WERI-Rb-1 (cell line): Measurements from ENCODE around the gene KLF5.

Source experiments
- DNase-seq: peaks from one replicate; pipeline ENCODE4 v3.0.0-alpha.2; 2020
- H3K27ac ChIP-seq: fragments of 250-450 bp; sonication (Bioruptor Pico); 2 replicates; pipeline ENCODE4 v1.5.1; 2020; ENCODE audit warnings: mild to moderate bottlenecking, moderate library complexity
- H3K27me3 ChIP-seq: fragments of 250-450 bp; sonication (Bioruptor Pico); 2 replicates; pipeline ENCODE4 v1.5.1; 2021; ENCODE audit warnings: mild to moderate bottlenecking, low read depth, moderate library complexity; ENCODE audit not compliant: insufficient read depth, severe bottlenecking
- H3K36me3 ChIP-seq: fragments of 250-450 bp; sonication (Bioruptor Pico); 2 replicates; pipeline ENCODE4 v1.5.1; 2020; ENCODE audit warnings: mild to moderate bottlenecking, moderate library complexity
- H3K4me3 ChIP-seq: 2 replicates; pipeline ENCODE4 v1.5.1; 2011; ENCODE audit warnings: low read depth, mild to moderate bottlenecking, control low read depth, low read length
- H3K9me3 ChIP-seq: fragments of 250-450 bp; sonication (Bioruptor Pico); 2 replicates; pipeline ENCODE4 v1.5.1; 2021; ENCODE audit warnings: mild to moderate bottlenecking, moderate library complexity; ENCODE audit not compliant: severe bottlenecking
- TF ChIP-seq, protein P1 (sequence below): IDR thresholded peaks from 2 replicates; pipeline ENCODE4 v1.5.1; 2011; ENCODE audit warnings: low read depth, mild to moderate bottlenecking, control low read depth, inconsistent platforms, low read length

The KLF5 gene

DNA sequence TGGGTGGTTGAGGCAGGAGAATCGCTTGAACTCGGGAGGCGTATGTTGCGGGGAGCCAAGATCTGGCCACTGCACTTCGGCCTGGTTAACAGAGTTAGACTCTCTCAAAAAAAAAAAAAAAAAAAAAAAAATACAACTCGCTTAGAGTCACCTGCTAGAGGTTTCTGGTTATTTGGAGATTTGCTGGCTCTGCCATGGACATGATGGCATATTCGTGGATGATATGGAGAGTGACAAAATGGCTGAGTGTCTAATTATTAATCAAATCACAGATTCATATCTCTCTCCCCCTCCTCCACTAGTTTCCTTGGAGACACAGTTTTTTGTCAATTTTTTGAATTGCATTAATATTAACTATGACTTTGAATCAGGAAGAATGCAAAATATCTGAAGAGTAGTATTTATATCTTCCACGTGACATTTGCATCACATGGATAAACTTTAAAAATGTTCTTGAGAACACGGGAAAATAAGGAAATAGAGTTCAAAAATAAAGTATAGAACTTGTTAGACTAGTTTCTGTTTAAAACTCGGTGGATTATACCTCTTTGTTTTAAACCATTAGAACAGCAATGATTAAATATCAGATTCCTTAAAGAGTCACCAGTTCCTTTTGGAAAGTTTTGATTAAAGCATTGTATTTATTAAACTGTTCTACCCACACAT lies 47.8 kb downstream of the KLF5 start:
- Histone ChIP-seq H3K27ac (no peak overlapping the region), H3K36me3 (no peaks in the 10 kb centered on the region), H3K4me3 (no peak overlapping the region), H3K9me3 (no peaks in the 10 kb centered on the region), H3K27me3 (no peaks in the 10 kb centered on the region)
- TF ChIP-seq, protein P1, sequence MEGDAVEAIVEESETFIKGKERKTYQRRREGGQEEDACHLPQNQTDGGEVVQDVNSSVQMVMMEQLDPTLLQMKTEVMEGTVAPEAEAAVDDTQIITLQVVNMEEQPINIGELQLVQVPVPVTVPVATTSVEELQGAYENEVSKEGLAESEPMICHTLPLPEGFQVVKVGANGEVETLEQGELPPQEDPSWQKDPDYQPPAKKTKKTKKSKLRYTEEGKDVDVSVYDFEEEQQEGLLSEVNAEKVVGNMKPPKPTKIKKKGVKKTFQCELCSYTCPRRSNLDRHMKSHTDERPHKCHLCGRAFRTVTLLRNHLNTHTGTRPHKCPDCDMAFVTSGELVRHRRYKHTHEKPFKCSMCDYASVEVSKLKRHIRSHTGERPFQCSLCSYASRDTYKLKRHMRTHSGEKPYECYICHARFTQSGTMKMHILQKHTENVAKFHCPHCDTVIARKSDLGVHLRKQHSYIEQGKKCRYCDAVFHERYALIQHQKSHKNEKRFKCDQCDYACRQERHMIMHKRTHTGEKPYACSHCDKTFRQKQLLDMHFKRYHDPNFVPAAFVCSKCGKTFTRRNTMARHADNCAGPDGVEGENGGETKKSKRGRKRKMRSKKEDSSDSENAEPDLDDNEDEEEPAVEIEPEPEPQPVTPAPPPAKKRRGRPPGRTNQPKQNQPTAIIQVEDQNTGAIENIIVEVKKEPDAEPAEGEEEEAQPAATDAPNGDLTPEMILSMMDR, result no peak
- no peak for DNase-seq

DNA sequence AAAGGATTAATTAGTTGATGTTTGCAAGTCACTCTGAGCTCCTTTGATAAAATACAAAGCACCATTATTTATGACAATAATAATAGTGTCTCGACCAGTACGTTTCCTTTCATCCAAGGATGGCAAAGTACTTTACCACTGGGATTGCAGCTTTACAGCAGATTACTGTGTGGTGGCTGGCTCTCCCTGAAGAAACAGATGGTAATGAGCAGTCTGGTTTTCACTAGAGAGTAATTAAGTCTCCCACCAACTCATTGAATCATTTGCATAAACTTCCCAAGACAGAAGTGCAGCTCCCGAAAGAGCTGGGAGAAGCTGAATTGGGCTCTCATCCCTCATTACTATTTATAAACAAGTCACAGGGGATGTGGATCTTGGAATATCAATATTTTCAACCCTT lies 48.7 kb downstream of the KLF5 start:
- TF ChIP-seq, protein P1, result no peak
- no peak for DNase-seq

DNA sequence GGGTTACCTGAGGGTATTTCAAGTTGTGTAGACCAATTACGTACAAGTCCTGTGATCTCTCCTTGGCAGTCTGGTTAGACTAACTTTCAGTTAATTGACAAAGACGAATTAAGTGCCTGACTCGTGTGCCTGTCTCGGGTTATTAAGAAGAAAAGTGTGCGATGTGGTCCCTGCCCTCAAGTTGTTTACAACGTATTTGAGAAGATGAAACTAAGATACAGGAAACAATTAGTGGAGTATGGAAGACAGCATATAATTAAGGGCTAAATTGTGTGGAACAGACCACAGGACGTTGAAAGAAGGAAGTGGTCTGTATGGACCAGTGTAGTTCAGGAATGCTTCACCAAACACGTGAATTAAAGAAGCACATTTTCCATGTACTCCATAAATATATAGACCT lies 49.2 kb downstream of the KLF5 start:
- no peak overlapping the region for H3K27ac ChIP-seq
- no peak for DNase-seq
- TF ChIP-seq, protein P1, result no peak
- no peaks in the 10 kb centered on the region for H3K36me3 ChIP-seq
- H3K27me3 ChIP-seq, result no peaks in the 10 kb centered on the region
- no peaks in the 10 kb centered on the region for H3K9me3 ChIP-seq
- no peak overlapping the region for H3K4me3 ChIP-seq

More for the DNA sequence above, 48.7 kb downstream of the KLF5 start:
- H3K4me3 ChIP-seq, result no peak overlapping the region
- H3K27ac ChIP-seq, result no peak overlapping the region
- no peaks in the 10 kb centered on the region for H3K9me3 ChIP-seq
- H3K27me3 ChIP-seq, result no peaks in the 10 kb centered on the region
- H3K36me3 ChIP-seq, result no peaks in the 10 kb centered on the region

DNA sequence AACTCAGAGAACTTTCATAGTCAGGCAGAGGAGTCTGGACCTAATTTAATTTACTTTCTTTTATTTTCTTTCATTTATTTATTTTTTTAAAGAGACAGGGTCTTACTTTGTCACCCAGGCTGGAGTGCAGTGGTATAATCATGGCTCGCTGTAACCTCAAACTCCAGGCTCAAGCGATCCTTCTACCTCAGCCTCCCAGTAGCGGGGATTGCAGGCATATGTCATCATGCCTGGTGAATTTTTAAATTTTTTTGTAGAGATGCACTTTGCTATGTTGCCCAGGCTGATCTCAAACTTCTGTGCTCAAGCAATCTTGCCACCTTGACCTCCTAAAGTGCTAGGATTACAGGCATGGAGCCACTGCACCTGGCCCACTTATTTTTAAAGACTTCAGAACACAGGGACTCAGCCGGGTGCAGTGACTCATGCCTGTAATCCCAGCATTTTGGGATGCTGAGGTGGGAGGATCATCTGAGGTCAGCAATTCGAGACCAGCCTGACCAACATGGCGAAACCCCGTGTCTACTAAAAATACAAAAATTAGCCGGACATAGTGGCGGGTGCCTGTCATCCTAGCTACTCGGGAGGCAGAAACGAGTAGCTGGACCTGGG lies 50.6 kb downstream of the KLF5 start:
- no peak overlapping the region for H3K27ac ChIP-seq
- no peak for DNase-seq
- no peaks in the 10 kb centered on the region for H3K36me3 ChIP-seq
- no peak overlapping the region for H3K4me3 ChIP-seq
- TF ChIP-seq, protein P1, result no peak
- H3K9me3 ChIP-seq, result no peaks in the 10 kb centered on the region
- H3K27me3 ChIP-seq, result no peaks in the 10 kb centered on the region

DNA sequence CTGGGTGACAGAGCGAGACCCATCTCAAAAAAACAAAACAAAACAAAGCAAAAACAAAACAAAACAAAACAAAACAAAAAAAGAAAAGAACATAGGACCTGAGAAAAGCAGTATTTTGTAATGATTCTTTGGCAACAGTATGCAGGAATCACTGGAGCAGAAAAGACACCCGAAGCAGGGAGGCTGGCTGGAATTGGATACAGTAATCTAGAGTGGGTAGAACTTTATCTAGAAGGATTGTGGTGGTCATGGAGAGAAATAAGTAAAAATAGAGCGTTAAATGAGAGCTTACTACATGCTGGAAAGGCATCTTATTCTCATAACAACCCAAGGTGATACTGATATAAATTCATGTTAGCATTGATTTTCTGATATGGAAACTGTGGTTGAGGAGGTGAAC lies 51.2 kb downstream of the KLF5 start:
- no peaks in the 10 kb centered on the region for H3K36me3 ChIP-seq
- no peak for DNase-seq
- no peaks in the 10 kb centered on the region for H3K27me3 ChIP-seq
- no peaks in the 10 kb centered on the region for H3K9me3 ChIP-seq
- H3K27ac ChIP-seq, result no peak overlapping the region
- no peak overlapping the region for H3K4me3 ChIP-seq
- TF ChIP-seq, protein P1, result no peak
